Colonic mucosa (tissue), 4 donors: ENCODE data around the gene CTU1. TPM values are rescaled to one million over a fixed set of nuclear protein-coding genes. Genes with fewer than 3 reads are reported as not detected.
A peak's percentile ranks its signal among the peaks of the same experiment; 100 is the strongest.

Source experiments
- DNase-seq: peaks from one replicate; pipeline ENCODE4 v3.0.0-alpha.2; 2020
- H3K27ac ChIP-seq: fragments of 200-600 bp; one replicate; pipeline ENCODE4 v1.8.0; 2021
- H3K27me3 ChIP-seq: fragments of 200-600 bp; one replicate; pipeline ENCODE4 v1.8.0; 2021
- H3K36me3 ChIP-seq: fragments of 200-600 bp; one replicate; pipeline ENCODE4 v1.8.0; 2021
- H3K4me1 ChIP-seq: fragments of 200-600 bp; one replicate; pipeline ENCODE4 v1.8.0; 2021; ENCODE audit warnings: mild to moderate bottlenecking
- H3K4me3 ChIP-seq: fragments of 200-600 bp; one replicate; pipeline ENCODE4 v1.8.0; 2021
- H3K9ac ChIP-seq, 2 donors: one replicate each; pipeline ENCODE4 v1.7.0; 2013; ENCODE audit warnings: control low read depth in 2 of 2, low read depth in 2 of 2, low read length in 2 of 2
- H3K9me3 ChIP-seq: fragments of 200-600 bp; one replicate; pipeline ENCODE4 v1.8.0; 2021
- intact Hi-C: fragments of 100-400 bp; cut with DNase I; formaldehyde crosslinking; loops from one replicate; pipeline ENCODE4 v1.14.1; 2022
- total RNA-seq, 2 donors: library from RNA; stranded (reverse); fragmentation: NEBNext Ultra II Directional in 1 of 2; extraction: Animal tissue kit (Norgen Biotek cat#: 25700) in 1 of 2; gene quantifications; one replicate each; pipeline ENCODE4 v1.2.1, GENCODE V29; 2021
- TF ChIP-seq, protein P1 (sequence below): fragments of 200-600 bp; IDR thresholded peaks from one replicate; pipeline ENCODE4 v1.8.0; 2022; ENCODE audit warnings: antibody characterized with exemption, mild to moderate bottlenecking
- donor health status: healthy.
- donor health status: DM: no; HTN: no; CAD: no.
- donor health status: DM: no; HTN: no; CAD: no.

The CTU1 gene
- total RNA-seq, 2 donors from 2014 or later = 6.1 to 11.8 TPM

- H3K4me3 ChIP-seq = no peak overlapping the region
- no peaks in the 10 kb centered on the region for H3K9me3 ChIP-seq
- H3K4me1 ChIP-seq = no peaks in the 10 kb centered on the region
- no peak overlapping the region for H3K9ac ChIP-seq
- TF ChIP-seq, protein P1, sequence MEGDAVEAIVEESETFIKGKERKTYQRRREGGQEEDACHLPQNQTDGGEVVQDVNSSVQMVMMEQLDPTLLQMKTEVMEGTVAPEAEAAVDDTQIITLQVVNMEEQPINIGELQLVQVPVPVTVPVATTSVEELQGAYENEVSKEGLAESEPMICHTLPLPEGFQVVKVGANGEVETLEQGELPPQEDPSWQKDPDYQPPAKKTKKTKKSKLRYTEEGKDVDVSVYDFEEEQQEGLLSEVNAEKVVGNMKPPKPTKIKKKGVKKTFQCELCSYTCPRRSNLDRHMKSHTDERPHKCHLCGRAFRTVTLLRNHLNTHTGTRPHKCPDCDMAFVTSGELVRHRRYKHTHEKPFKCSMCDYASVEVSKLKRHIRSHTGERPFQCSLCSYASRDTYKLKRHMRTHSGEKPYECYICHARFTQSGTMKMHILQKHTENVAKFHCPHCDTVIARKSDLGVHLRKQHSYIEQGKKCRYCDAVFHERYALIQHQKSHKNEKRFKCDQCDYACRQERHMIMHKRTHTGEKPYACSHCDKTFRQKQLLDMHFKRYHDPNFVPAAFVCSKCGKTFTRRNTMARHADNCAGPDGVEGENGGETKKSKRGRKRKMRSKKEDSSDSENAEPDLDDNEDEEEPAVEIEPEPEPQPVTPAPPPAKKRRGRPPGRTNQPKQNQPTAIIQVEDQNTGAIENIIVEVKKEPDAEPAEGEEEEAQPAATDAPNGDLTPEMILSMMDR = no peak
- DNase-seq = no peak
- no peaks in the 10 kb centered on the region for H3K27me3 ChIP-seq
- no peaks in the 10 kb centered on the region for H3K36me3 ChIP-seq
- intact Hi-C loops = no loop called here
- H3K27ac ChIP-seq = no peak overlapping the region
Measured at GRCh38 chr19:51114087-51114729, 6.0 kb upstream of the CTU1 start.

GRCh38 chr19:51111606-51112005 lies 3.4 kb upstream of the CTU1 start:
- Histone ChIP-seq H3K27me3 (no peaks in the 10 kb centered on the region), H3K9ac (no peak overlapping the region), H3K4me3 (no peak overlapping the region), H3K4me1 (peaks cover 6% of the 10 kb centered on the region), H3K27ac (no peak overlapping the region), H3K36me3 (no peaks in the 10 kb centered on the region), H3K9me3 (no peaks in the 10 kb centered on the region)
- DNase-seq = no peak
- TF ChIP-seq, protein P1 = no peak
- intact Hi-C loops = no loop called here

GRCh38 chr19:51110666-51110971 lies 2.4 kb upstream of the CTU1 start:
- no peak for DNase-seq
- Histone ChIP-seq H3K4me1 (peaks cover 6% of the 10 kb centered on the region), H3K9me3 (no peaks in the 10 kb centered on the region), H3K9ac (no peak overlapping the region), H3K27me3 (no peaks in the 10 kb centered on the region), H3K36me3 (no peaks in the 10 kb centered on the region), H3K4me3 (no peak overlapping the region), H3K27ac (no peak overlapping the region)
- intact Hi-C loops = no loop called here
- TF ChIP-seq, protein P1 = no peak

DNA sequence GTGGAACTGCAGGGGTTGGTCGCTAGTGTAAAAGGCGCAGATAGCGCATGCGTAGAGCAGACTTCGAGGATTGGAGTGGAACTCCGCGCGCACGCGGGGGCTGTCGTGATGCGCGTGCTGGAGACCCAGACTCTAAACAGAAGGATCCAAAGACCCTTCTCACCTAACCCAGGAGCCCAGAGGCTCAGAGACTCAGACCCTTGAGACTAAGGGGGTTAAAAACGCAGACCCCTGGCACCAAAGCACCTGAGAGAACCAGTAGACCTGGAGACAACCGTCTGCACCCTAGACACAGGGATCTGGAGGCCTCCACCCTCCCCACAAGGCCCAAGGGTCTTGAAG lies 567 bp upstream of the CTU1 start:
- Histone ChIP-seq H3K27me3 (no peaks in the 10 kb centered on the region), H3K4me1 (peaks cover 6% of the 10 kb centered on the region), H3K9me3 (no peaks in the 10 kb centered on the region), H3K9ac (peak overlapping the region in 1 of 2 donors; percentile 55), H3K4me3 (peak overlapping the region; percentile 64), H3K36me3 (no peaks in the 10 kb centered on the region), H3K27ac (no peak overlapping the region)
- TF ChIP-seq, protein P1 = no peak
- intact Hi-C loops = loop anchor here (5.0 kb wide), 1 partner anchor 489 kb away; no protein-coding TSS in a partner anchor
- DNase-seq = no peak

GRCh38 chr19:51107406-51108065 lies 673 bp downstream of the CTU1 start:
- H3K9ac ChIP-seq = peak overlapping the region; percentile 68 to 74
- H3K27me3 ChIP-seq = no peaks in the 10 kb centered on the region
- TF ChIP-seq, protein P1 = no peak
- no peak overlapping the region for H3K27ac ChIP-seq
- no peaks in the 10 kb centered on the region for H3K9me3 ChIP-seq
- H3K36me3 ChIP-seq = no peaks in the 10 kb centered on the region
- no peak for DNase-seq
- intact Hi-C loops = loop anchor here (5.0 kb wide), 1 partner anchor 490 kb away; no protein-coding TSS in a partner anchor
- H3K4me1 ChIP-seq = peaks cover 6% of the 10 kb centered on the region
- peak overlapping the region; percentile 64 for H3K4me3 ChIP-seq
